ENCODE measurements around the gene SKIDA1.

DNA sequence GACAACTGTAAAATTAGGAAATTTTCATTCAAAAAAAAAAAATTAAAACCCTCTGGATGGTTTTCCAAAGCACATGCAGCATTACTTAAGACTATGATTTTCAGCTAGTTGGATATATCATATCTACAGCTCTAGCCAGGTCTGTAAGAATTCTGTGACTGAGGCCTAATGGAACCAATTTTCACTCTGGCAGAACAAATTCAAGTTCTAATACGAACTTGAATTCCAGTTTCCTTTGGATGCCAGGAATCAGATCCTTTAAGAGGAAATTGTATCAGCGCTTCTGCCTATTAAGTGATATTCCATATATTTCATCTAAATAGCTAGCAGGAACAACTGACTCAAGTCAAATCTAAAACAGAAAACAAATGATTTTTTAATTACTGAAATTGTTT, 34.8 kb downstream of the SKIDA1 start:
- TF ChIP-seq, protein P1, sequence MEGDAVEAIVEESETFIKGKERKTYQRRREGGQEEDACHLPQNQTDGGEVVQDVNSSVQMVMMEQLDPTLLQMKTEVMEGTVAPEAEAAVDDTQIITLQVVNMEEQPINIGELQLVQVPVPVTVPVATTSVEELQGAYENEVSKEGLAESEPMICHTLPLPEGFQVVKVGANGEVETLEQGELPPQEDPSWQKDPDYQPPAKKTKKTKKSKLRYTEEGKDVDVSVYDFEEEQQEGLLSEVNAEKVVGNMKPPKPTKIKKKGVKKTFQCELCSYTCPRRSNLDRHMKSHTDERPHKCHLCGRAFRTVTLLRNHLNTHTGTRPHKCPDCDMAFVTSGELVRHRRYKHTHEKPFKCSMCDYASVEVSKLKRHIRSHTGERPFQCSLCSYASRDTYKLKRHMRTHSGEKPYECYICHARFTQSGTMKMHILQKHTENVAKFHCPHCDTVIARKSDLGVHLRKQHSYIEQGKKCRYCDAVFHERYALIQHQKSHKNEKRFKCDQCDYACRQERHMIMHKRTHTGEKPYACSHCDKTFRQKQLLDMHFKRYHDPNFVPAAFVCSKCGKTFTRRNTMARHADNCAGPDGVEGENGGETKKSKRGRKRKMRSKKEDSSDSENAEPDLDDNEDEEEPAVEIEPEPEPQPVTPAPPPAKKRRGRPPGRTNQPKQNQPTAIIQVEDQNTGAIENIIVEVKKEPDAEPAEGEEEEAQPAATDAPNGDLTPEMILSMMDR (IDR thresholded peaks at IDR 0.05) = no peak
- no peak for TF ChIP-seq POLR2A (IDR thresholded peaks at IDR 0.05)
